ENCODE results near the gene FAM167B.

Gene FAM167B

GRCh38 chr1:32246888-32247273 is at the start of gene FAM167B:
TSS of gene FAM167B (plus strand) at chr1:32247222. CDS start at chr1:32247422, 200 bp downstream.
- H3K27me3 Mint-ChIP-seq: no peaks in the 10 kb centered on the region
- H3K9me3 Mint-ChIP-seq (ENCODE audit: low read depth): no peaks in the 10 kb centered on the region
- H3K27ac Mint-ChIP-seq: peak within 1 kb of the TSS; percentile 95
- H3K36me3 Mint-ChIP-seq: peaks cover 2% of the 10 kb centered on the region
- peak within 1 kb of the TSS; percentile 69 for H3K4me3 Mint-ChIP-seq
- H3K4me1 Mint-ChIP-seq (ENCODE audit: low read depth): peaks cover 53% of the 10 kb centered on the region

- Mint-ChIP-seq H3K4me3 (no peak overlapping the region), H3K9me3 (ENCODE audit: low read depth) (no peaks in the 10 kb centered on the region), H3K27me3 (no peaks in the 10 kb centered on the region), H3K4me1 (ENCODE audit: low read depth) (peaks cover 65% of the 10 kb centered on the region), H3K27ac (no peak overlapping the region), H3K36me3 (peaks cover 14% of the 10 kb centered on the region)
Measured at GRCh38 chr1:32197837-32198236, 49.2 kb upstream of the FAM167B start.

GRCh38 chr1:32198237-32199042 is 48.6 kb upstream of the FAM167B start:
- peak overlapping the region; percentile 29 for H3K27ac Mint-ChIP-seq
- peaks cover 68% of the 10 kb centered on the region for H3K4me1 Mint-ChIP-seq (ENCODE audit: low read depth)
- peaks cover 12% of the 10 kb centered on the region for H3K36me3 Mint-ChIP-seq
- no peak overlapping the region for H3K4me3 Mint-ChIP-seq
- H3K9me3 Mint-ChIP-seq (ENCODE audit: low read depth): no peaks in the 10 kb centered on the region
- no peaks in the 10 kb centered on the region for H3K27me3 Mint-ChIP-seq

GRCh38 chr1:32199043-32199716 is 47.8 kb upstream of the FAM167B start:
- H3K9me3 Mint-ChIP-seq (ENCODE audit: low read depth): no peaks in the 10 kb centered on the region
- H3K4me1 Mint-ChIP-seq (ENCODE audit: low read depth): peaks cover 70% of the 10 kb centered on the region
- H3K27me3 Mint-ChIP-seq: no peaks in the 10 kb centered on the region
- no peak overlapping the region for H3K27ac Mint-ChIP-seq
- peaks cover 12% of the 10 kb centered on the region for H3K36me3 Mint-ChIP-seq
- H3K4me3 Mint-ChIP-seq: no peak overlapping the region

GRCh38 chr1:32199717-32200072 is 47.3 kb upstream of the FAM167B start:
- Mint-ChIP-seq H3K27ac (peak overlapping the region; percentile 87), H3K9me3 (ENCODE audit: low read depth) (no peaks in the 10 kb centered on the region), H3K4me1 (ENCODE audit: low read depth) (peaks cover 67% of the 10 kb centered on the region), H3K36me3 (peaks cover 10% of the 10 kb centered on the region), H3K27me3 (no peaks in the 10 kb centered on the region), H3K4me3 (peak overlapping the region; percentile 87)

- H3K4me3 Mint-ChIP-seq: peak within 1 kb of the TSS; percentile 89
- H3K9me3 Mint-ChIP-seq (ENCODE audit: low read depth): no peaks in the 10 kb centered on the region
- peaks cover 62% of the 10 kb centered on the region for H3K4me1 Mint-ChIP-seq (ENCODE audit: low read depth)
- no peaks in the 10 kb centered on the region for H3K27me3 Mint-ChIP-seq
- peaks cover 7% of the 10 kb centered on the region for H3K36me3 Mint-ChIP-seq
- peak within 1 kb of the TSS; percentile 91 for H3K27ac Mint-ChIP-seq
Measured at GRCh38 chr1:32200226-32201010, 46.6 kb upstream of the FAM167B start, which contains the start of gene CCDC28B. TSS of gene CCDC28B (plus strand) at chr1:32200595. CDS start at chr1:32201936, 1,341 bp downstream.

GRCh38 chr1:32201011-32201855 is 45.8 kb upstream of the FAM167B start:
- no peaks in the 10 kb centered on the region for H3K27me3 Mint-ChIP-seq
- peaks cover 5% of the 10 kb centered on the region for H3K36me3 Mint-ChIP-seq
- peak overlapping the region; percentile 89 for H3K4me3 Mint-ChIP-seq
- H3K9me3 Mint-ChIP-seq (ENCODE audit: low read depth): no peaks in the 10 kb centered on the region
- H3K4me1 Mint-ChIP-seq (ENCODE audit: low read depth): peaks cover 54% of the 10 kb centered on the region
- H3K27ac Mint-ChIP-seq: peak overlapping the region; percentile 91

- peak overlapping the region; percentile 89 for H3K4me3 Mint-ChIP-seq
- no peaks in the 10 kb centered on the region for H3K27me3 Mint-ChIP-seq
- H3K27ac Mint-ChIP-seq: no peak overlapping the region
- H3K36me3 Mint-ChIP-seq: no peaks in the 10 kb centered on the region
- H3K4me1 Mint-ChIP-seq (ENCODE audit: low read depth): peaks cover 36% of the 10 kb centered on the region
- no peaks in the 10 kb centered on the region for H3K9me3 Mint-ChIP-seq (ENCODE audit: low read depth)
Measured at GRCh38 chr1:32204943-32205361, 42.1 kb upstream of the FAM167B start.

GRCh38 chr1:32205401-32206370 is 41.3 kb upstream of the FAM167B start, which contains the start of gene IQCC:
TSS of gene IQCC (plus strand) at chr1:32205671. CDS start at chr1:32205682, 11 bp downstream.
- peak within 1 kb of the TSS; percentile 89 for H3K4me3 Mint-ChIP-seq
- H3K27me3 Mint-ChIP-seq: no peaks in the 10 kb centered on the region
- H3K27ac Mint-ChIP-seq: peak within 1 kb of the TSS; percentile 70
- H3K36me3 Mint-ChIP-seq: no peaks in the 10 kb centered on the region
- H3K9me3 Mint-ChIP-seq (ENCODE audit: low read depth): no peaks in the 10 kb centered on the region
- H3K4me1 Mint-ChIP-seq (ENCODE audit: low read depth): peaks cover 30% of the 10 kb centered on the region

- Mint-ChIP-seq H3K4me1 (ENCODE audit: low read depth) (peaks cover 12% of the 10 kb centered on the region), H3K4me3 (no peak overlapping the region), H3K27ac (no peak overlapping the region), H3K9me3 (ENCODE audit: low read depth) (no peaks in the 10 kb centered on the region), H3K36me3 (no peaks in the 10 kb centered on the region), H3K27me3 (no peaks in the 10 kb centered on the region)
Measured at GRCh38 chr1:32208469-32208868, 38.6 kb upstream of the FAM167B start.

- no peak within 1 kb of the TSS for H3K27ac Mint-ChIP-seq
- H3K9me3 Mint-ChIP-seq (ENCODE audit: low read depth): no peaks in the 10 kb centered on the region
- H3K36me3 Mint-ChIP-seq: no peaks in the 10 kb centered on the region
- H3K4me1 Mint-ChIP-seq (ENCODE audit: low read depth): peaks cover 9% of the 10 kb centered on the region
- no peaks in the 10 kb centered on the region for H3K27me3 Mint-ChIP-seq
- H3K4me3 Mint-ChIP-seq: no peak within 1 kb of the TSS
Measured at GRCh38 chr1:32208891-32209328, 38.1 kb upstream of the FAM167B start, which contains the start of gene DCDC2B. TSS of gene DCDC2B (plus strand) at chr1:32209089. CDS start at chr1:32209094, 5 bp downstream.

- no peaks in the 10 kb centered on the region for H3K36me3 Mint-ChIP-seq
- no peaks in the 10 kb centered on the region for H3K27me3 Mint-ChIP-seq
- H3K9me3 Mint-ChIP-seq (ENCODE audit: low read depth): no peaks in the 10 kb centered on the region
- H3K4me1 Mint-ChIP-seq (ENCODE audit: low read depth): peaks cover 10% of the 10 kb centered on the region
- no peak overlapping the region for H3K4me3 Mint-ChIP-seq
- no peak overlapping the region for H3K27ac Mint-ChIP-seq
Measured at GRCh38 chr1:32215629-32216480, 31.2 kb upstream of the FAM167B start.

All from activated naive CD8-positive, alpha-beta T cell (primary cell).